Measurements from ENCODE around the gene BLOC1S3.

DNA sequence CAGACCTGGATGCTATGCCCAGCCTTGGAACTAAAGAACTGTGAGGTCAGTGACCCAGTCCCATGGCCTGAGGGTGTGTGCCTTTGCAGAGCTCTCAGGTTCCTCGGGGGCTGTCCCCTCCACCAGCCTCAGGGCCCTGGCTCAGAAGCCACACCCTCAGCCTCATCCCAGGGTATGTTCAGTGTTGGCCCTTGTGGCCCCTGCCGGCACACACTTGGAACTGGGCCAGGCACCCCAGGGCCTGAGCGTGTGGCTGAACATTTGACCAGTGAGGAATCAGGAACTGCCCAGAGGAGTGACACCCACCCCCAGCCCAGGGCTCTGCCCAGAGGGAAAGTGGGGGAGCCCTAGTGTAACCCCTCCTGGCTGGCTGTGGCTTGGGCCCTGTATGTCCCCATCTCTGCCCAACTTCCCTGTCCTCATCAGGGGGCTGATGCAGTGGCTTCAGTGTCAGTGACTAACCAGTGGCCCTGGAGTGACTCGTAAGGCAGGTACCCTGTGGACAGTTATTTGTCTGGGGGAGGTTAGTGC, 27.8 kb upstream of the BLOC1S3 start:
- TF ChIP-seq POLR2A (IDR thresholded peaks at IDR 0.05): no peak
- TF ChIP-seq, protein P1, sequence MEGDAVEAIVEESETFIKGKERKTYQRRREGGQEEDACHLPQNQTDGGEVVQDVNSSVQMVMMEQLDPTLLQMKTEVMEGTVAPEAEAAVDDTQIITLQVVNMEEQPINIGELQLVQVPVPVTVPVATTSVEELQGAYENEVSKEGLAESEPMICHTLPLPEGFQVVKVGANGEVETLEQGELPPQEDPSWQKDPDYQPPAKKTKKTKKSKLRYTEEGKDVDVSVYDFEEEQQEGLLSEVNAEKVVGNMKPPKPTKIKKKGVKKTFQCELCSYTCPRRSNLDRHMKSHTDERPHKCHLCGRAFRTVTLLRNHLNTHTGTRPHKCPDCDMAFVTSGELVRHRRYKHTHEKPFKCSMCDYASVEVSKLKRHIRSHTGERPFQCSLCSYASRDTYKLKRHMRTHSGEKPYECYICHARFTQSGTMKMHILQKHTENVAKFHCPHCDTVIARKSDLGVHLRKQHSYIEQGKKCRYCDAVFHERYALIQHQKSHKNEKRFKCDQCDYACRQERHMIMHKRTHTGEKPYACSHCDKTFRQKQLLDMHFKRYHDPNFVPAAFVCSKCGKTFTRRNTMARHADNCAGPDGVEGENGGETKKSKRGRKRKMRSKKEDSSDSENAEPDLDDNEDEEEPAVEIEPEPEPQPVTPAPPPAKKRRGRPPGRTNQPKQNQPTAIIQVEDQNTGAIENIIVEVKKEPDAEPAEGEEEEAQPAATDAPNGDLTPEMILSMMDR (IDR thresholded peaks at IDR 0.05): no peak
